GM21825 (cell line): Measurements from ENCODE around the gene RAPGEF5.
A peak's percentile ranks its signal among the peaks of the same experiment; 100 is the strongest.

Experiments used
- ATAC-seq: cut with Tn5 transposase; IDR thresholded peaks from one replicate; pipeline ENCODE4 v1.9.1; 2021; ENCODE audit warnings: mild to moderate bottlenecking, moderate library complexity; ENCODE audit not compliant: unreplicated experiment

The RAPGEF5 gene

DNA sequence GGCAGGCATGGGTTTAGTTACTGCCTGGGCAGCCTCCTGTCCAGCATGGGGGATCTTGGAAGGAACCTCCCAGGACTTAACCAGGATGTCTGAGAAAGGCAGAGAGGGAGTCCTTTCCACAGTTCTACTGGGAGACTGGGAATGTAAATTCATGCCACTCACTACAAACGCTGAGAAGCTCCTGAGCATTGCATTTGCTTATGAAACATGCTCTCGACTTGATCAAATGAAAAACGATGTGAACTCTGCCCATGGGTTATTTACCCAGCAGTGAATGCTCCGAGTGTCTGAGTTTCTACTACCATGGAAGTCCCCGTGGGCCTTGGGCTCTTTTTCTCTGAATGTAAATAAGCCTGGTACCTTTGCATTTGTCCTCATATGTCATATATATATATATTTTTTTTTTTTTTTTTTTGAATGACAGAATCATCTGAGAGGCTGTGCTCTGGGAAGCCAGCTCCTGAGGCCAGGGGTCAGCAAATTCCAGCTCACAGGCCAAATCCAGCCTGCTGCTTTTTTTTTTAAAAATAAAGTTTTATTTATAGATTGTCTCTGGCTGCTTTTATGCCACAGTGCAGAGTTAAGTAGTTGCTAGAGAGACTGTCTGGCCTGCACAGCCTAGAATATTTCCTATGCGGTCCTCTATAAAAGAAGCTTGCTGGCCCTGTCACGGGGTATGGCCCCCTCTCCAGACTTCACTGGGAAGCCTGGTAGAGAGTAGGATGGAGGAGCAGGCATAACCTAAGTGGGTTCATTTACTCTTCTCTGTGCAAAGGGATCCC, 21.4 kb upstream of the RAPGEF5 start:
- ATAC-seq, result no peak

DNA sequence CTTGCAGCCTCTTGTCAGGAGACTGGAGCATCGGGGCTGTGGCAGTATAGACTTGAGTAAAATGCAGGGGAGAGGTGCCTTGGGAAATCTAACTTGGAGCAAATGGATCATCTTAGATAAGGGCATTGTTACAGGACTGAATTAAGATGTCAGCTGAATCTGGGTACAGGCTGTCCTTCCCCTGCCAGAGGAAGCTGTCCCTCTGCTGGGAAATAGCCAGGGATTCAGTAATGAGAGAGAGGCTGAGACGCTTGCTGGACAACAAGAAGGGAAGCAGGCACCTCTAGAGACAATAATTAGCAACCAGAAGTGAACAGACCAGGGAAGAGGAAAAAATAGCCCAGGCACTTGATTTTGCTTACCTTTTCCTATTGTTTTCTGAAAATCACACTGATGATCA, 20.7 kb upstream of the RAPGEF5 start:
- no peak for ATAC-seq

DNA sequence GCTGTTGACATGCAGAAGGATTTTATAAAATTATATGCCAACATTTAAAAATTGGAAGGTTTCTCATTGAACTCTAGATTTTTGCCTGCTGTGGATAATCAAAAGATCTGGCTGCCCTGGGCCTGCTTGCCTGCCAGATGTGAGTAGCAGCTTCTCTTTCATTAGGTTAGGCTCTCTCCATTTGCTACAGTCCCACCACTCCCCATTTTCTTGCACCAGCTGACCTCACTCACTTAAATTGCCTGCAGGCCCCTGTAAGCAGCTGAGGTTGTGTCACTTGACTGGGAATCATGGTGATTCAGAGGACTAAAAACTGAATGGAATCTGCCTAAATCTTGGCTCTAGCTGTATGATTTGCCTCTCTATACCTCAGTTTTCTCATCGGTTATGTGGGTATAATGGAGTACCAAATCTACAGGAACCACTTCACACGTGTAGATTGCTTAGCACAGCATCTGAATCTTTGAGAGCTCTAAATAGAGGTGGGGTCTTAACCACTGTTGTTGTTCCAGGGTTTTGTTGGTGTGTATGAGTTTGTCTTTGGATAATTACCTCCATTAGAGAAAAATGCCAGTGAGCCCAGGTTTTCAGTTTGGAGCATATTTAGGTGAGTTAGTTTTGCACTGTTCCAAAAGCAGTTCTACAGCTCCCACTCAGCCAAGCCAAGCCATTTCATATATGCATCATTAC, 18.6 kb upstream of the RAPGEF5 start:
- ATAC-seq, result no peak

DNA sequence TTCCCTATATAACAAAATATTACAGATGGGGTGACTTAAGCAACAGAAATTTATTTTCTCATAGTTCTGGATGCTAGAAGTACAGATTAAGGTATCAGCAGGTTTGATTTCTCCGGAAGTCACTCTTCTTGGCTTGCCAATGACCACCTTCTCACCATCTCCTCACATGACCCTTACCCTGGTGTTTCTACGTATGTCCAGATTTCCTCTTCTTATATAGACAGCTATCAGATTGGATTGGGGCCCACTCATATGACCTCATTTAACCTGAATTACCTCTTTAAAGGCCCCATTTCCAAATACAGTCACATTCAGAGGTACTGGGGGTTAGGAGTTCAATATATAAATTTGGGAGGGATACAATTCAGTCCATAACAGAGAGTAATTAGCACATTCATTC, 17.0 kb upstream of the RAPGEF5 start:
- ATAC-seq, result no peak

DNA sequence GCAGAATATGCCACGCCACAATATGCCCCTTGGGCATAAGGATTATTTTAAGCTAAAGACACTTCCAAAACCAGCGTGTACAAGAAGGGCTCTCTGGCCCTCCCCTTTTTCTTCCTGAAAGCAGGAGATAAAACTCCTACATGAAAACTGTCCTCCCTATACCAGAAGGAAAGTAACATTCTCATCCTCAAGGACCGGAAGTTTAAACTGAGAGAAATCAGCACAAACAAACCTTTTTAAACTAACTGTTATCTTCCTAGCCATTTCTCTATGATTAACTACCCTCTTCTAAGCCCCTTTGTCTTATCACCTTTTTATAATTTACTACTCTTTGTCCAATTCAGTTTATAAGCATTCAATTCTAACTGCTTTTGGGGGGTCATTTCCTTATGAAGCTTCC, 16.4 kb upstream of the RAPGEF5 start:
- no peak for ATAC-seq

DNA sequence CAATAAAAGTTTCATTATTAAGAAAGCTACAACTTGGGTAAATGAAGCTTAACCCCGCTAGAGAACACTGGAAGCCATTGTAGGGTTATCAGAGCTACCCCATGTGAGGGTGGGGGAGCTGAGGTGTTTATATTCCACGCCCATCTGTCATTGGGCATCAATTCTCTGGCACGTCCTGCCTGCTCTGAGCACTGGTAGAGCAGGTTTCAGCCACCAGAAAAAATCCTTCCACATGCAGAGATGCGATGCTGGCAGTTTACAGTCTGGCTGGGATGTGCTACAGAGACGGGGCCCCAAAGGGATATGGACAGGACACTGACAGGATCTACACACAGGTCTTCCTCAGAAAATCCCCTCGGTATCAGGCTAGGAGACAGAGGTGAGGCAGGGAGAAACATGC, 15.9 kb upstream of the RAPGEF5 start:
- no peak for ATAC-seq

DNA sequence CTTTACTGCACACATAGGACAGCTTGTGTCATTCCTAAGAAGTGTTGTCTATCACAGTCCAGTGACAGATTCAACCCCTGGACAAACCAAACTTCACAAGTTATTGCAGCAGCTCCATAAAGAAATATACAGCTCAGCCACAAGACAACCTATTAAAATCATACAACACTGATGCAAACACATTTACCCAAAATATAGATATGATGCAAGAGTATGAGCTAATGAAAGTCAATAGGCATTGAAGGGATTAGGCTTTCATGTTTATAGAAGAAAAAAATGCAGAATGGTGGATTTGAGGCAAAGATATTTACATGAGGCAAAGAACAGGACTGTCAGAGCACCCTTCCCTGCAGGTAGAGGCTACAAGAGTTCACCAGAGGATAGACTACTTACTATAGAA, 14.9 kb upstream of the RAPGEF5 start:
- ATAC-seq, result no peak

DNA sequence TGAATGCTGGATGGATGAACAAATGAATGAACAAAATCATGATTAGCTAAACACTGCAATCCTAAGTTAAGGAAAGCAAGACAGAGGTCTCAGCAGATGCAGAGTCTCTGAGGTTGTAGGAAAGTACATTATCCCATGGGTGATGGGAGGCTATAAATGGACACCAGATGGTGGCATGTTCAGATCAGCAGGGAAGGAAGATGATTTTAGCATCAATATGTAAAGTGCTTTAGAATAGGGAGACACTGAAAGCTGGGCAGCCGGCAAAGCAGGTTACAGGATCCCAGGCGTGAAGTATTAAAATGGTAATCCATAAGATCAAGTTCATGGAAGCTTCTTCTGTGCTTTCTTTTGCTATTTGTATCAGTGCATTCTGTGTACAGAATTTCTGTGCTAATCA, 7.9 kb upstream of the RAPGEF5 start:
- ATAC-seq, result no peak

DNA sequence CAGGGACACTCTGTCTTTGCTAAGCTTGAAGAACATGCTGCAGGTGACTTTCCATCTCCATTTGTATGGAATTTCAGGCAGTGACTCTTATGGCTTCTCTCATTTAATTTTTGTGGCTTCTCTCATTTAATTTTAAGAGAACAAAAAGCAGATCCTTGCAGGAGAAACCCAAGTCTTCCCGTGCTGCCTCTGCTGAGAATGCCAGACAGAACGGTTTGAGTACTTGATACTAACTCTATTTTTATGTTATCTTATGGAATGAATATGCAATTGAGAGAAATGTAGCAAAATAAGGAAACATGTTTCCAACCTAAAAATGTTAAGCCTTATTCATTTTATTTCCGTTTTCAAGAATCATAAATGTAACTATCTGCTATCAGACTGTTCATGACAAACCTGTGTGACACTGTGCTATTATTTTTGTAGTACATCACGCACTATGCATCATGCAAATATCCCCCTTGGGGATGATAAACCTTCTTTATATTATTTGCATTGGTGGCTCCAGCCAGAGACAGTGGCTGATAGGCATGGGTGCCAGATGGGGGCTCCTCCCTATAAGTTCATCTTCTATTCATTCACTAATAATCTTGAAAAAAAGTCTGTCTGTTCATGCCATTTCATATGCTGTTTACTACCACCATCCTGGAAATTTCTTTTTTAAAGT, 6.9 kb upstream of the RAPGEF5 start:
- no peak for ATAC-seq

DNA sequence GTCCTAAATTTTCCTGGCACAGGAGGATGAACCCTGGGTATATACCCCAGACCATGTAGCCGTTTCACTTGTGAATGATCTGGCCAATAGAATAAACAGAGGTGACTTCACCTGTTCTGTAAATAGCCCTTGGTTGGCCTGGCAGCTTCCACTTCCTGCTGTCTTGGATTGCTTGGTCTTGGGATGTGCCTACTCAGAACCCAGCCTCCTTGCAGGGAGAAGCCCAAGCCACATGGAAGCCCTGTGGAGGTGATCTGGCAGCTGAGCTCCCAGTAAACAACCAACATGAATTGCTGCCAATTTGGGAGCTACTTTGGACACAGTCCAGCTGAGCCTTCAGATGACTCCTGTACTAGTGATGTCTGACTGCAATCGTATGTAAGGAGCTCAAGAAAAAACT, 4.8 kb upstream of the RAPGEF5 start:
- no peak for ATAC-seq

DNA sequence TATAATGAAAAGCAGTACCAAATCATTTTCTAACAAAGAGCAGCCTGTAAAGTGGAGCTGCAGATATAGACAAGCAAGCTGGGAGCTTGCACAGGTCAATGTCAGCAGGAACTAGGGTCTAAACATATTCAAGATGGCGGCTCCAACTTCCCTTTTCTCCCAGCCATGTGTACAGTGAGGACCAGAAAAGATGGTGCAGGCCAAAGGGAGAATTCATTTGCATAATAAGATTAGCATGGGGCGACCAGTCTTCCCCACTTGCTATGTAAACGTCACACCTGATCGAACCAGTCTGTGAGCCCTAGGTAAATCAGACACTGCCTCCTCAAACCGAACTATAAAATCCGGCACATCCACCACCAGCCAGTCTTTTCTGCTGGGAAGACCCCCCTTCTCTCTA, 4.4 kb upstream of the RAPGEF5 start:
- no peak for ATAC-seq

DNA sequence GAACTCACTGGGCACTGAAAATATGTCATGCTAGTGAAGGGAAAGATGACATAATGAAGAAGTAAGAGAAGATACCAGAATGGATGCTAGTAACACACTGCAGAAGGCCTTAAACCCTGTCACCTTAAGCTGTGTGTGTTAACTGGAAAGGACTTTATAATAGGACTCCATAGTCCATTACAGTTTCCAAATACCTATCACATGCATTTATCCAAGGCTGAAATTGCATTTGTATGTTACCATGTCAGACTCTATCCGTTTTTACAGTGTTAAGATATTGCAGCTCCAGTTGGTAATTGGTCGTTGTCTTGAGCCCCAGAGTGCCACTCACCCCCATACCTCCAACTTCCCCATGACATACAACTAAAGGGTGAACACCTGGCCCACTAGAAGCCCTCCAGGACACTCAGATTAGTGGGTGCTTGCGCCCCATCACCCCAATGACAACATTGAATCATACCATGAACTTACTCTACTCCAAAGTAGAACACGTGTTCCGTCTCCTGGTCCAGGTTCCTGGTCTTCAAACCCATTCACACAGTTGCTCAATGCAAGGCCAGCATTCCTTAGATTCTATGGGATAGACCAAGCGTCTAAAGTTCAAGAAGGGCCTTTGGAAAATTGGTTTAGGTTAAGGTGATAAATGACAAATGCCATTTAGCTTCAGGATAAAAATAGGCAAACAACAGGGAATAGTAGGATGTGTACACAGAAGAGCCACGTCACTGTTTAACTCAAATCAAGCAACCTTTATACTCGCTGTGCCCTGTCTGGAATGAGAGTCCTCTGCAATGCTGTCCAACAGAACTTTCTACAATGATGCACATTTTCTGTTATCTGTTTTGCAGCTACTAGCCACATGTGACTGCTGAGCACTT, 2.1 kb upstream of the RAPGEF5 start:
- no peak for ATAC-seq

DNA sequence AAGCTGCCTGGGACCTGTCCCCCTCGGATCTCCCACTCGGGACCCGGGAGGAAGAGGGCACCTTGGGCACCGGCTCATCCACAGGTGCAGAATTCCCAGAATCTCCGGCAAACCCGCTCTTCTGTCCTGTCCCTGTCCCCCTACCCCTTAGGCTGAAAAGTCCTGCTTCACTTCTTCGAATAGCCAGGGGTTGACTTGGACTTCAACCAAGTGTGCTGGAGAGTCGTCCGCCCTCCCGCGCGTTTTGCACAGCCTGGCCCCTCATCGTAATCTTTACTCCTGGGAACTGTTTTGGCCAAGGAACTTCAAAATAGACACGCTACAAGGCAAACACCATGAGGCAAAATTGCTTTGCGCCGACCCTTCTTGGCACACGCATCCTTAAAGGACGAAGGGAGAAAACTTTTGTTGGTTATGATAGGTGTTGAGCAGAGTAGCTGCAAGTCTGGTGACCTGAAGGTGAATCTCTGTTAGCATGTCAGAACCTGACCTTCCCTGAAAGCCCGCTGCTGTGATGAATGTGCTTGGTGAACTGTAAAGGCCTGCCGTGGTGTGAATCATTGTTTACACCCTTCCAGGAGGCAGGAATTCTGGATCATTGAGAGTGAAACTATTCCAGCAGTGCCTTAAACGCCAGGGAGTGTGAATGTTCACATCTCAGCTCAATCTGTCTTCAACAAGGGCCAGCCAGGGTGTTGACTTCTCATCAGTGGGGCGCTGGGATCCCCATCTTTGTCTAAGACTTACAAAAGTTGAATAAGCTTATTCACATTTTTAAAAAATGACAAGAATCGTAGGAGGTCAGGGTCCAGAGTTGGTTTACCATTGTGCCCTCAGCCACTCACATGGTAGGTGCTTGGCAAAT, 589 bp upstream of the RAPGEF5 start:
- no peak for ATAC-seq

DNA sequence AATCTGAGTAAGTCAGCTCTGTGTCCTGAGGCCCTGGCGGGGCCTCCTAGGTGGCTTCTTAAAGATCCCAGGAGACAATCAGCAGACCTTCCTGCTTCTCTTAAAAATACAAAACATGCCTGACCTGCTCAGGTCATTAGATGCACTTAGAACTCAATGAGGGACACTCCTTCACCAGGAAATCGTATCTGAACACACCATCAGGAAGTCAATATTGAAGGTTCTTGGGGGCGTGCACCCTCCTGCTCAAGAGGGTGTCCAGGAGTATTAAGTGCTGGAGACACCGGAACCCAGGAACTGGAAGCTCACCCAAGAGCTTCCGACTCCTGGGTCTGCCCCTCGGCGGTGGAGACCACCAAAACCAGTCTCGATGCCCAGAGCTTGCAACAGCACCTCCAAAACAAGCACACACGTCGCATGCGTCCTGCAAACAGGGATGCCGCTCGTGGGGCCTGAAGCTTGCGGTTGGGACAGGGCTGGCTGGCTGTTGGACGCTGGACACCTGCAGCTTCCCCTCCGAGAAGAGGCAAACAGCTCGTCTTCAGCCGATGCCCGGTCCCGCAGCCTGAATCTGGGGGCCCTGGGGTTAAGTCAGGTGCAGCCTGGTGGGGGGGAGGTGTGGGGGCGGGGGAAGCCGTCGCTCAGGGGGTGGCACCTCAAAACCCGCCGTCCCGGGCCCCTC, 803 bp downstream of the RAPGEF5 start:
- peak; percentile 14 for ATAC-seq

DNA sequence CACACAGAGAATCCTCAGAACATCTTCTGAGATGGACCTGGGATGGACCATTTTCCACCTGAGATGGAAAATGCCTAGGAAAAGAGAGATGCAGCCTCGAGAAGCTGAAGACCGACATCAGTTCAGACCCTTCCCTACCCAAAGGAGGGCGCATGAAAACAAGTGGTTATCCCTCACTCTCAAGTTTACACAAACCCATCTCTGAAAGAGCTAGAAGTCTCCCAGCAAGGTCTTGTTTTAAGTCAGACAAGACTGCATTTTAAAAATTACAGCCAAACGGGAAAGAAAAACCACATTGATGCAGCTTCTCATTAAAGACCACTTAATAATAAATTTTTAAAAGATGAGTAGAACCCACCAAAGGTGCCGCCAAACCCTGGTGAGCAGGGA, 1.3 kb downstream of the RAPGEF5 start:
- ATAC-seq, result no peak

DNA sequence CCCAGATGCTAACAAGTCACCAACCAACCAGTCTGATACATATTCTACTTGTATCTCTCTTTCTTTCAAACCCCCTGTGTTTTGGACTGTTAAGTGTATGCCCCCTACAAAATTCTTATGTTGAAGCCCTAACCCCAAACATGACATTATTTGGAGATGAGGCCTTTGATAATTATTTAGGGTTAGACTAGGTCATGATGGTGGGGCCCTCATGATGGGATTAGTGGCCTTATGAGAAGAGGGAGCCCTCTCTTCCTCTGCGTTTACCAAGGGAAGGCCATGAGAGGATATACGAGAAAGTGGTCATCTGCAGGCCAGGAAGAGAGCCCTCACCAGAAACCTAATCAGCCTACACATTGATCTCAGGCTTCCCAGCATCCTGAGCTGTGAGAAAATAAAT, 2.5 kb downstream of the RAPGEF5 start:
- ATAC-seq, result no peak

DNA sequence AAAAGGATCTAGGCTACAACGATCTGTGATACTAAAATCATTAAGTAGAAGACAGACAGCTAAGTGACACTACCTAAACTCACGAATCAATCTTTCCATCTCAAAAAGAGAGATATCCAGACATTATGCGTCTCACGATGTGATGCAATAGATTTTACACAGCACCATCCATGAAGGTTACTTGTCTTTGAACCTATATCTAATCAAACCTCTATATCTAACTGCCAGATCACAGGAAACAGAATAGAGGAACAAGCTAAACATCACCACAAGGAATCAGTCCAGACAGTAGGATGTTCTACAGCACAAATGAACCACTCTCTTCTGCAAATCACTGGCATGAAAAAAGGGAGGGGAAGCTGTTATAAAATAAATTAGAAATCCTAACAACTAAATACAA, 4.1 kb downstream of the RAPGEF5 start:
- no peak for ATAC-seq

DNA sequence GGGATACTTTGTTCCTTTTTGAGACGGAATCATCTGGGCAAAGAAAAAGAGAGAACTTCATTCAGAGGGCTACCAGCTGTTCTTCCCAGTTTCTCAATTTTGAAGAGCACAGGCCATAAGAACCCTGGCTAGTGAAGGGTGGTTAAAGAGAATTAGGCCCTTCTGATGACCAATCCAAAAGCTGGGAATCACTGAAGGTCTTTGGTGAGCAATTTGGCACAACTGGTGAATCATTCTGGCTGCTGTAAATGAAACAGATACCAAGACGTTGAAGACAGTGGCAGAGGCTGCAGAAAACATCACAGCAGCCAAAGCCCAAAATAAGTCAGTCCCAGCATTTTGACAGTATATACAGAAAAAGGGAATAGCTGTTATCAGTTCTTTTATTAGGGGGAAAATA, 5.1 kb downstream of the RAPGEF5 start:
- peak; percentile 19 for ATAC-seq

DNA sequence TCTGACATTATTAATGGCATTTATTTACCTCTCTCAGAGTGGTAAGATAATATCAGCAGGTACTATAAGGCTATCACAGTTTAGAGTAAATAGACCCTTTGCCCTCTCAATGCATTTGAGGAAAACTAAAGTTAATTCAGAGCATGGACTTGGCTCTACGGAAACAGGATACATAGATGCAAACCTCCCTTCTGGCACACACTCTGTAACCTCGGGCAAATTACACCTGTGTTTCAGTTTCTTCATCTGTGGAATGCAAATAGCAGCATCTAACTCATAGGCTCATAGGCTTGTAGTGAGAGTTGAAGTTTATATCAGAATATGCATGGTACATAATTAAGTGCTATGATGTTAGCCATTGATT, 5.6 kb downstream of the RAPGEF5 start:
- ATAC-seq, result peak; percentile 75
